H1 (cell line): Measurements from ENCODE around the gene MESD. TPM values are rescaled to one million over a fixed set of nuclear protein-coding genes. Genes with fewer than 3 reads are reported as not detected.

ENCODE experiments used
- CTCF ChIA-PET: fragments of 300-600 bp; sonication (Branson Sonifier 250); formaldehyde crosslinking; loops from one replicate; lab custom pipeline; 2021; ENCODE audit not compliant: partially characterized antibody; lab: Charles Lee
- POLR2A ChIA-PET: fragments of 300-600 bp; sonication (Branson Sonifier 250); formaldehyde crosslinking; loops from one replicate; lab custom pipeline; 2021; ENCODE audit warnings: inconsistent platforms; ENCODE audit not compliant: partially characterized antibody; lab: Charles Lee
- DNase-seq, 2 experiments: peaks; one replicate each; pipeline versions ENCODE4 v3.0.0 to v3.0.0-alpha.2; 2010 to 2022; ENCODE audit warnings: low spot score in 2 of 2, low read depth in 1 of 2, mixed read lengths in 1 of 2
- FAIRE-seq: peaks from 2 replicates; lab custom pipeline; 2011; peaks lifted over from hg19 to GRCh38; lab: Jason Lieb, UNC
- H2AFZ ChIP-seq: 2 replicates; pipeline ENCODE4 v1.8.1; 2012; ENCODE audit warnings: low read length, inconsistent platforms
- H2AK5ac ChIP-seq: 2 replicates; pipeline ENCODE4 v1.6.1; 2013; ENCODE audit warnings: low read depth, low read length
- H2BK120ac ChIP-seq: replicated peaks from 2 replicates; pipeline ENCODE3; 2013; ENCODE audit warnings: low read depth, low read length, inconsistent platforms
- H2BK12ac ChIP-seq: 2 replicates; pipeline ENCODE4 v1.6.1; 2013; ENCODE audit warnings: low read depth, low read length
- H2BK15ac ChIP-seq: 2 replicates; pipeline ENCODE4 v1.6.1; 2013; ENCODE audit warnings: low read length
- H2BK20ac ChIP-seq: 2 replicates; pipeline ENCODE4 v1.6.1; 2013; ENCODE audit warnings: low read length
- H2BK5ac ChIP-seq: 2 replicates; pipeline ENCODE4 v1.6.1; 2013; ENCODE audit warnings: low read depth, low read length
- H3K14ac ChIP-seq: 2 replicates; pipeline ENCODE4 v1.6.1; 2013; ENCODE audit warnings: inconsistent platforms; ENCODE audit not compliant: insufficient read length
- H3K18ac ChIP-seq: 2 replicates; pipeline ENCODE4 v1.6.1; 2013; ENCODE audit warnings: low read length; ENCODE audit errors: extremely low read depth
- H3K23ac ChIP-seq: 2 replicates; pipeline ENCODE4 v1.6.1; 2013; ENCODE audit warnings: inconsistent platforms; ENCODE audit not compliant: insufficient read length
- H3K23me2 ChIP-seq: 2 replicates; pipeline ENCODE4 v1.6.1; 2013; ENCODE audit warnings: low read depth, low read length
- H3K27ac ChIP-seq: 2 replicates; pipeline ENCODE4 v1.6.1; 2011; ENCODE audit warnings: low read depth, low read length, inconsistent platforms
- H3K27me3 ChIP-seq, 4 experiments: replicated peaks in 1 of 4; 1 replicate in 1 of 4; 2 replicates in 3 of 4; pipeline versions ENCODE4 v1.6.1 to v1.8.1; 2011 to 2013; ENCODE audit warnings: low read length in 3 of 4, mild to moderate bottlenecking in 3 of 4, inconsistent platforms in 2 of 4, mixed read lengths in 2 of 4, moderate library complexity in 1 of 4; ENCODE audit not compliant: control insufficient read depth in 3 of 4, insufficient read depth in 3 of 4; ENCODE audit errors: extremely low read depth in 1 of 4
- H3K36me3 ChIP-seq, 4 experiments: 2 replicates each; pipeline versions ENCODE4 v1.6.1 to v1.8.1; 2011 to 2013; ENCODE audit warnings: mild to moderate bottlenecking in 4 of 4, low read length in 3 of 4, moderate library complexity in 2 of 4, control low read depth in 1 of 4, inconsistent platforms in 1 of 4; ENCODE audit not compliant: insufficient read depth in 4 of 4, control insufficient read depth in 2 of 4
- H3K4ac ChIP-seq: replicated peaks from 2 replicates; pipeline ENCODE3; 2013; ENCODE audit warnings: low read length, low read depth, mixed read lengths, inconsistent platforms; ENCODE audit not compliant: insufficient read length
- H3K4me1 ChIP-seq, 4 experiments: replicated peaks in 1 of 4; 1 replicate in 1 of 4; 2 replicates in 3 of 4; pipeline versions ENCODE4 v1.6.1 to v1.8.1; 2011 to 2013; ENCODE audit warnings: low read length in 3 of 4, inconsistent platforms in 2 of 4, mixed read lengths in 1 of 4; ENCODE audit not compliant: insufficient read depth in 4 of 4, control insufficient read depth in 3 of 4
- H3K4me2 ChIP-seq, 2 experiments: 2 replicates each; pipeline versions ENCODE4 v1.6.1 to v1.8.1; 2011 to 2013; ENCODE audit warnings: low read depth in 2 of 2, low read length in 2 of 2, control low read depth in 1 of 2, inconsistent platforms in 1 of 2, mild to moderate bottlenecking in 1 of 2; ENCODE audit not compliant: insufficient read depth in 1 of 2
- H3K4me3 ChIP-seq, 4 experiments: fragments of 200-600, 300-600 bp in 1 of 4; sonication (generic), shearing (Covaris generic), sonication (Bioruptor Twin) in 1 of 4; 2 replicates each; pipeline versions ENCODE4 v1.5.1 to v1.8.1; 2011 to 2016; ENCODE audit warnings: low read length in 4 of 4, low read depth in 3 of 4, control low read depth in 2 of 4, inconsistent platforms in 2 of 4, mild to moderate bottlenecking in 2 of 4, mixed read lengths in 1 of 4, moderate library complexity in 1 of 4; ENCODE audit not compliant: insufficient read depth in 2 of 4; ENCODE audit errors: extremely low read depth in 1 of 4
- H3K56ac ChIP-seq: replicated peaks from 2 replicates; pipeline ENCODE3; 2013; ENCODE audit warnings: low read depth, mild to moderate bottlenecking, mixed read lengths, low read length, inconsistent platforms; ENCODE audit not compliant: insufficient read length
- H3K79me1 ChIP-seq: 2 replicates; pipeline ENCODE4 v1.6.1; 2013; ENCODE audit warnings: low read depth, low read length, control low read depth
- H3K79me2 ChIP-seq, 2 experiments: 2 replicates each; pipeline versions ENCODE4 v1.6.1 to v1.8.1; 2012 to 2013; ENCODE audit warnings: low read length in 2 of 2, mild to moderate bottlenecking in 2 of 2, inconsistent platforms in 1 of 2; ENCODE audit not compliant: insufficient read depth in 2 of 2, control insufficient read depth in 1 of 2
- H3K9ac ChIP-seq, 4 experiments: replicated peaks in 1 of 4; 1 replicate in 1 of 4; 2 replicates in 3 of 4; pipeline versions ENCODE4 v1.6.1 to v1.8.1; 2011 to 2013; ENCODE audit warnings: low read depth in 3 of 4, low read length in 3 of 4, control low read depth in 2 of 4, mild to moderate bottlenecking in 2 of 4, moderate library complexity in 2 of 4, inconsistent platforms in 1 of 4; ENCODE audit errors: extremely low read depth in 1 of 4
- H3K9me3 ChIP-seq, 2 experiments: 2 replicates each; pipeline versions ENCODE4 v1.6.1 to v1.8.1; 2012 to 2013; ENCODE audit warnings: mild to moderate bottlenecking in 2 of 2, moderate library complexity in 2 of 2, control low read depth in 1 of 2, inconsistent platforms in 1 of 2, low read depth in 1 of 2, low read length in 1 of 2, mixed read lengths in 1 of 2; ENCODE audit not compliant: insufficient read depth in 2 of 2
- H4K20me1 ChIP-seq, 2 experiments: replicated peaks in 1 of 2; 2 replicates each; pipeline versions ENCODE3 to v1.8.1; 2011 to 2013; ENCODE audit warnings: inconsistent platforms in 2 of 2, low read length in 2 of 2, mild to moderate bottlenecking in 1 of 2; ENCODE audit not compliant: insufficient read depth in 2 of 2, control insufficient read depth in 1 of 2
- H4K5ac ChIP-seq: 2 replicates; pipeline ENCODE4 v1.6.1; 2013; ENCODE audit warnings: low read length, low read depth, mixed read lengths, inconsistent platforms; ENCODE audit not compliant: insufficient read length
- H4K8ac ChIP-seq: 2 replicates; pipeline ENCODE4 v1.8.0; 2013; ENCODE audit warnings: mild to moderate bottlenecking, moderate library complexity, low read length, inconsistent platforms; ENCODE audit not compliant: insufficient read depth; ENCODE audit errors: extremely low read depth
- H4K91ac ChIP-seq: replicated peaks from 2 replicates; pipeline ENCODE3; 2013; ENCODE audit warnings: low read length, mixed read lengths, inconsistent platforms; ENCODE audit not compliant: insufficient read length
- JUN ChIP-seq: IDR thresholded peaks from 2 replicates; pipeline ENCODE4 v1.6.1; 2011; ENCODE audit warnings: low read depth, mild to moderate bottlenecking, improper control_type of control experiment, low read length
- KDM1A ChIP-seq: fragments of 200-600, 300-600 bp; sonication (generic); IDR thresholded peaks from 2 replicates; pipeline ENCODE4 v1.7.1; 2016; ENCODE audit warnings: mild to moderate bottlenecking, low read length, borderline replicate concordance
- RBBP5 ChIP-seq: IDR thresholded peaks from 2 replicates; pipeline ENCODE4 v1.7.1; 2012; ENCODE audit warnings: low read depth, mild to moderate bottlenecking, inconsistent platforms, low read length, moderate library complexity, borderline replicate concordance
- WGBS, 2 experiments: shearing (Covaris generic) in 1 of 2; methylation state at CpG; one replicate each; pipeline versions ENCODE4 v1.1.6 to v1.1.7; 2013 to 2015; ENCODE audit warnings: low lambda C conversion rate in 2 of 2, mixed read lengths in 2 of 2, inconsistent platforms in 1 of 2, low coverage in 1 of 2, missing lambda C conversion rate in 1 of 2; ENCODE audit not compliant: insufficient replicate concordance in 2 of 2, insufficient coverage in 1 of 2, insufficient read length in 1 of 2; ENCODE audit errors: extremely low coverage in 1 of 2, missing lambda C conversion rate in 1 of 2; 5-methylcytosine and 5-hydroxymethylcytosine counted together
- polyA plus RNA-seq, 7 experiments: library from polyadenylated mRNA; depleted of rRNA in 3 of 7; stranded (reverse) in 5 of 7; unstranded in 2 of 7; fragments of >200 nt in 5 of 7; fragments of 200-250 nt in 2 of 7; gene quantifications; 1 replicate in 5 of 7; 2 replicates in 1 of 7; 4 replicates in 1 of 7; pipeline versions ENCODE4 v1.2.1 to v1.2.3, GENCODE V29; 2011 to 2013; ENCODE audit warnings: missing spikeins in 2 of 7, mixed read lengths in 2 of 7
- total RNA-seq: library from RNA; stranded (reverse); fragmentation: NEBNext Ultra II Directional; extraction: Animal tissue kit (Norgen Biotek cat#: 25700); gene quantifications from 2 replicates; pipeline ENCODE4 v1.2.1, GENCODE V29; 2021

The MESD gene
- total and polyA plus RNA-seq, 2 of the 8 experiments (the other 6 are each of a cell fraction or from before 2014, with no cell fraction given) = 11.0 to 28.3 TPM

GRCh38 chr15:80945605-80946004 lies 44.0 kb downstream of the MESD start:
- 92% methylated on average over 5 of the region's 5 CpGs; no CpG with 5 or more reads in 1 of the 2 experiments for WGBS, 2 experiments
- CTCF ChIA-PET = interaction anchor here (1.0 to 2.0 kb wide), 3 partner anchors 22 to 321 kb away, joined by 5 to 7 read pairs (median 6); no protein-coding TSS in a partner anchor

More at GRCh38 chr15:80945605-80946004, 44.0 kb downstream of the MESD start:
- Histone ChIP-seq H3K56ac (no peak overlapping the region), H4K8ac (no peak overlapping the region), H3K18ac (no peak overlapping the region), H3K79me2 (no peaks in the 10 kb centered on the region), H4K20me1 (peaks cover 0 to 3% of the 10 kb centered on the region in 2 experiments), H3K4me3 (no peak overlapping the region), H4K91ac (no peak overlapping the region), H3K4ac (no peak overlapping the region), H3K79me1 (no peaks in the 10 kb centered on the region), H2BK15ac (no peak overlapping the region), H2AFZ (no peak overlapping the region), H2BK120ac (no peak overlapping the region), H3K9ac (no peak overlapping the region), H3K4me1 (no peaks in the 10 kb centered on the region; a peak in 1 of 7 replicates), H3K27ac (no peak overlapping the region), H3K23ac (no peak overlapping the region), H3K23me2 (no peaks in the 10 kb centered on the region), H2BK12ac (no peak overlapping the region), H3K14ac (no peak overlapping the region), H3K9me3 (no peaks in the 10 kb centered on the region), H4K5ac (no peak overlapping the region), H2BK5ac (no peak overlapping the region), H3K27me3 (no peaks in the 10 kb centered on the region), H3K36me3 (peaks cover 8 to 17% (median 11%) of the 10 kb centered on the region in 4 experiments; a peak in 5 of 8 replicates), H3K4me2 (no peak overlapping the region), H2BK20ac (no peak overlapping the region), H2AK5ac (no peak overlapping the region)
- no peak for FAIRE-seq
- no peak for TF ChIP-seq JUN
- no peak for TF ChIP-seq RBBP5
- no peak for TF ChIP-seq KDM1A
- POLR2A ChIA-PET = interaction anchor here (1.2 kb wide), 1 partner anchor 9 kb away, joined by 3 read pairs; no protein-coding TSS in a partner anchor
- DNase-seq = no peak
